Activated naive CD4-positive, alpha-beta T cell treated with anti-CD3 and anti-CD28 coated beads for 36 hours (primary cell): Measurements from ENCODE around the gene CRYBA1. TPM values are rescaled to one million over a fixed set of nuclear protein-coding genes. Genes with fewer than 3 reads are reported as not detected.
"Not testable (repeated sequence)": the region's sequence is repeated elsewhere in the genome, so short reads cannot be mapped to it uniquely, and the experiment has no call there.

Experiments
- CTCF ChIA-PET: fragments of 350-600 bp; sonication (Branson Sonifier 250); formaldehyde crosslinking; loops from one replicate; lab custom pipeline; 2021; ENCODE audit warnings: antibody characterized with exemption; lab: Charles Lee
- DNase-seq: peaks from one replicate; pipeline ENCODE4 v3.0.0-alpha.2; 2020
- H3K27ac Mint-ChIP-seq: one replicate; pipeline ENCODE4 v1.8.0; 2021; ENCODE audit warnings: mild to moderate bottlenecking, mixed read lengths
- H3K27me3 Mint-ChIP-seq: one replicate; pipeline ENCODE4 v1.8.0; 2021; ENCODE audit warnings: low read depth, mixed read lengths
- H3K36me3 Mint-ChIP-seq: one replicate; pipeline ENCODE4 v1.8.0; 2021; ENCODE audit warnings: low read depth, mixed read lengths
- H3K4me1 Mint-ChIP-seq: one replicate; pipeline ENCODE4 v1.8.0; 2021; ENCODE audit warnings: low read depth, mixed read lengths
- H3K4me3 Mint-ChIP-seq: one replicate; pipeline ENCODE4 v1.8.0; 2021; ENCODE audit warnings: mild to moderate bottlenecking, moderate library complexity, mixed read lengths
- H3K9me3 Mint-ChIP-seq: one replicate; pipeline ENCODE4 v1.8.0; 2021; ENCODE audit warnings: mixed read lengths
- intact Hi-C: fragments of 100-400 bp; cut with micrococcal nuclease; formaldehyde crosslinking; loops from one replicate; pipeline ENCODE4 v1.15.1; 2023
- total RNA-seq, 2 experiments: library from RNA; stranded (reverse); gene quantifications; one replicate each; pipeline ENCODE4 v1.2.3, GENCODE V29; 2021

The CRYBA1 gene
- total RNA-seq, 2 experiments from 2014 or later: not detected

GRCh38 chr17:29215717-29216116 lies 30.9 kb upstream of the CRYBA1 start:
- CTCF ChIA-PET: interaction anchor here (1.4 to 8.5 kb wide), 3 partner anchors 38 to 91 kb away, joined by 4 to 154 read pairs (median 44); no protein-coding TSS in a partner anchor
- H3K4me3 Mint-ChIP-seq: no peak overlapping the region

GRCh38 chr17:29216181-29216580 lies 30.5 kb upstream of the CRYBA1 start:
- CTCF ChIA-PET: interaction anchor here (0.6 to 8.5 kb wide), 7 partner anchors 7 to 92 kb away, joined by 3 to 154 read pairs (median 44); no protein-coding TSS in a partner anchor
- H3K9me3 Mint-ChIP-seq: no peaks in the 10 kb centered on the region
- H3K4me3 Mint-ChIP-seq: no peak overlapping the region
- H3K36me3 Mint-ChIP-seq: no peaks in the 10 kb centered on the region
- DNase-seq: no peak
- peaks cover 4% of the 10 kb centered on the region for H3K4me1 Mint-ChIP-seq
- intact Hi-C loops: no loop called here
- H3K27me3 Mint-ChIP-seq: no peaks in the 10 kb centered on the region
- no peak overlapping the region for H3K27ac Mint-ChIP-seq

More at GRCh38 chr17:29215717-29216116, 30.9 kb upstream of the CRYBA1 start:
- intact Hi-C loops: no loop called here
- Mint-ChIP-seq H3K4me1 (peaks cover 4% of the 10 kb centered on the region), H3K27ac (no peak overlapping the region), H3K9me3 (no peaks in the 10 kb centered on the region), H3K36me3 (no peaks in the 10 kb centered on the region), H3K27me3 (no peaks in the 10 kb centered on the region)
- no peak for DNase-seq

- CTCF ChIA-PET: interaction anchor here (0.6 to 8.5 kb wide), 6 partner anchors 8 to 93 kb away, joined by 3 to 154 read pairs (median 44); no protein-coding TSS in a partner anchor
- H3K9me3 Mint-ChIP-seq: no peaks in the 10 kb centered on the region
- H3K27me3 Mint-ChIP-seq: no peaks in the 10 kb centered on the region
- peaks cover 4% of the 10 kb centered on the region for H3K4me1 Mint-ChIP-seq
- H3K4me3 Mint-ChIP-seq: no peak overlapping the region
- H3K27ac Mint-ChIP-seq: no peak overlapping the region
- intact Hi-C loops: no loop called here
- no peaks in the 10 kb centered on the region for H3K36me3 Mint-ChIP-seq
- DNase-seq: no peak
These were observed 29.8 kb upstream of the CRYBA1 start for GRCh38 chr17:29216856-29217255.

- Mint-ChIP-seq H3K27ac (no peak overlapping the region), H3K4me3 (no peak overlapping the region), H3K27me3 (no peaks in the 10 kb centered on the region), H3K9me3 (no peaks in the 10 kb centered on the region), H3K36me3 (no peaks in the 10 kb centered on the region), H3K4me1 (peaks cover 4% of the 10 kb centered on the region)
- peak; percentile 85 for DNase-seq
- intact Hi-C loops: loop anchor here (1.0 kb wide), 4 partner anchors 70 to 95 kb away; no protein-coding TSS in a partner anchor
- CTCF ChIA-PET: interaction anchor here (0.5 to 8.5 kb wide), 33 partner anchors 8 to 418 kb away, joined by 3 to 154 read pairs (median 4); partner anchors contain the start of gene MYO18A
These were observed 27.1 kb upstream of the CRYBA1 start for GRCh38 chr17:29219378-29220047.

GRCh38 chr17:29221338-29221737 lies 25.3 kb upstream of the CRYBA1 start:
- DNase-seq, H3K36me3 Mint-ChIP-seq, intact Hi-C loops, H3K9me3 Mint-ChIP-seq, H3K27ac Mint-ChIP-seq, H3K4me3 Mint-ChIP-seq, H3K27me3 Mint-ChIP-seq: not testable (repeated sequence)
- CTCF ChIA-PET: interaction anchor here (0.5 to 8.5 kb wide), 5 partner anchors 28 to 256 kb away, joined by 3 to 154 read pairs (median 8); no protein-coding TSS in a partner anchor
- H3K4me1 Mint-ChIP-seq: peaks cover 13% of the 10 kb centered on the region

- Mint-ChIP-seq H3K4me3 (no peak overlapping the region), H3K36me3 (no peaks in the 10 kb centered on the region), H3K9me3 (no peaks in the 10 kb centered on the region), H3K4me1 (peaks cover 9% of the 10 kb centered on the region), H3K27me3 (no peaks in the 10 kb centered on the region), H3K27ac (no peak overlapping the region)
- intact Hi-C loops: no loop called here
- CTCF ChIA-PET: interaction anchor here (0.6 to 1.4 kb wide), 7 partner anchors 16 to 109 kb away, joined by 3 to 7 read pairs (median 3); partner anchors contain the start of gene MYO18A
- no peak for DNase-seq
These were observed 21.3 kb upstream of the CRYBA1 start for GRCh38 chr17:29225396-29225795.

- DNase-seq: no peak
- no peaks in the 10 kb centered on the region for H3K4me1 Mint-ChIP-seq
- CTCF ChIA-PET: interaction anchor here (0.7 to 2.6 kb wide), 3 partner anchors 14 to 48 kb away, joined by 3 to 10 read pairs (median 4); no protein-coding TSS in a partner anchor
- H3K27ac Mint-ChIP-seq: no peak overlapping the region
- H3K9me3 Mint-ChIP-seq: no peaks in the 10 kb centered on the region
- H3K36me3 Mint-ChIP-seq: no peaks in the 10 kb centered on the region
- intact Hi-C loops: no loop called here
- no peaks in the 10 kb centered on the region for H3K27me3 Mint-ChIP-seq
- H3K4me3 Mint-ChIP-seq: no peak overlapping the region
These were observed 13.4 kb upstream of the CRYBA1 start for GRCh38 chr17:29233301-29233700.

- H3K4me1 Mint-ChIP-seq, H3K27me3 Mint-ChIP-seq, intact Hi-C loops, H3K9me3 Mint-ChIP-seq, H3K4me3 Mint-ChIP-seq, H3K27ac Mint-ChIP-seq, H3K36me3 Mint-ChIP-seq, DNase-seq: not testable (repeated sequence)
- CTCF ChIA-PET: interaction anchor here (1.0 kb wide), 1 partner anchor 16 kb away, joined by 3 read pairs; no protein-coding TSS in a partner anchor
These were observed 11.7 kb upstream of the CRYBA1 start for GRCh38 chr17:29234972-29235371.

GRCh38 chr17:29235904-29236303 lies 10.8 kb upstream of the CRYBA1 start:
- intact Hi-C loops: no loop called here
- H3K36me3 Mint-ChIP-seq: no peaks in the 10 kb centered on the region
- H3K4me3 Mint-ChIP-seq: no peak overlapping the region
- DNase-seq: no peak
- H3K27me3 Mint-ChIP-seq: no peaks in the 10 kb centered on the region
- CTCF ChIA-PET: interaction anchor here (1.0 kb wide), 1 partner anchor 17 kb away, joined by 3 read pairs; no protein-coding TSS in a partner anchor
- no peak overlapping the region for H3K27ac Mint-ChIP-seq
- H3K9me3 Mint-ChIP-seq: no peaks in the 10 kb centered on the region
- peaks cover 6% of the 10 kb centered on the region for H3K4me1 Mint-ChIP-seq

GRCh38 chr17:29237476-29238132 lies 9.1 kb upstream of the CRYBA1 start:
- peaks cover 14% of the 10 kb centered on the region for H3K4me1 Mint-ChIP-seq
- CTCF ChIA-PET: interaction anchor here (0.9 to 1.2 kb wide), 3 partner anchors 18 to 132 kb away, joined by 3 to 4 read pairs (median 3); no protein-coding TSS in a partner anchor
- no peaks in the 10 kb centered on the region for H3K9me3 Mint-ChIP-seq
- DNase-seq: no peak
- no peak overlapping the region for H3K4me3 Mint-ChIP-seq
- no peaks in the 10 kb centered on the region for H3K36me3 Mint-ChIP-seq
- H3K27me3 Mint-ChIP-seq: no peaks in the 10 kb centered on the region
- intact Hi-C loops: no loop called here
- no peak overlapping the region for H3K27ac Mint-ChIP-seq

- Mint-ChIP-seq H3K4me3 (no peak overlapping the region), H3K36me3 (no peaks in the 10 kb centered on the region), H3K27ac (no peak overlapping the region), H3K9me3 (no peaks in the 10 kb centered on the region), H3K27me3 (no peaks in the 10 kb centered on the region), H3K4me1 (peaks cover 14% of the 10 kb centered on the region)
- CTCF ChIA-PET: interaction anchor here (0.8 to 1.2 kb wide), 3 partner anchors 19 to 132 kb away, joined by 3 to 4 read pairs (median 3); no protein-coding TSS in a partner anchor
- no peak for DNase-seq
- intact Hi-C loops: no loop called here
These were observed 8.4 kb upstream of the CRYBA1 start for GRCh38 chr17:29238133-29238850.
